ENCODE measurements around the gene NT5C1A.

NT5C1A gene

GRCh38 chr1:39668111-39668510, 3.8 kb downstream of the NT5C1A start:
- H3K4me2 ChIP-seq (ENCODE audit: low read length) = no peak overlapping the region
- no peak overlapping the region for H4K12ac ChIP-seq (ENCODE audit: low read depth, low read length)
- WGBS (ENCODE audit: extremely low coverage, insufficient coverage, insufficient read length) = no CpG with 5 or more reads among the region's 3 CpGs
- no peak overlapping the region for H2BK120ac ChIP-seq (ENCODE audit: insufficient read depth, low read length, poor library complexity)
- no peaks in the 10 kb centered on the region for H3K79me1 ChIP-seq (ENCODE audit: low read length)
- H4K91ac ChIP-seq (ENCODE audit: low read depth, low read length) = no peak overlapping the region
- no peak overlapping the region for H3K27ac ChIP-seq (ENCODE audit: low read depth, low read length)
- H3K14ac ChIP-seq (ENCODE audit: low read length) = no peak overlapping the region
- H4K8ac ChIP-seq (ENCODE audit: low read depth, low read length) = no peak overlapping the region
- H3K79me2 ChIP-seq (ENCODE audit: control insufficient read depth, insufficient read depth, low read length, poor library complexity) = no peaks in the 10 kb centered on the region
- peaks cover 0 to 4% of the 10 kb centered on the region in 2 experiments for H3K4me1 ChIP-seq (ENCODE audit: control insufficient read depth in 1 of 2, insufficient read depth in 2 of 2, low read length in 2 of 2)
- no peak overlapping the region for H3K23ac ChIP-seq (ENCODE audit: low read length)
- peak overlapping the region; percentile 15 for H3K4me3 ChIP-seq (ENCODE audit: low read depth, low read length)
- peaks cover 35% of the 10 kb centered on the region for H3K27me3 ChIP-seq (ENCODE audit: insufficient read depth, low read length)
- no peak overlapping the region for H2AK5ac ChIP-seq (ENCODE audit: low read length)
- no peak for DNase-seq
- H3K9ac ChIP-seq (ENCODE audit: low read length) = no peak overlapping the region
- H2BK5ac ChIP-seq (ENCODE audit: low read depth, low read length, poor library complexity) = no peak overlapping the region
- no peak overlapping the region for H2BK12ac ChIP-seq (ENCODE audit: low read length)
- H3K9me3 ChIP-seq (ENCODE audit: insufficient read depth, low read depth, low read length) = peaks cover 6% of the 10 kb centered on the region
- no peak overlapping the region for H3K4ac ChIP-seq (ENCODE audit: low read depth, low read length)
- H3K36me3 ChIP-seq (ENCODE audit: control insufficient read depth in 1 of 2, insufficient read depth in 2 of 2, low read length in 2 of 2) = no peaks in the 10 kb centered on the region
- no peak overlapping the region for H2AFZ ChIP-seq (ENCODE audit: insufficient read depth, low read length, poor library complexity)
- no peak overlapping the region for H3K18ac ChIP-seq (ENCODE audit: low read length)

DNA sequence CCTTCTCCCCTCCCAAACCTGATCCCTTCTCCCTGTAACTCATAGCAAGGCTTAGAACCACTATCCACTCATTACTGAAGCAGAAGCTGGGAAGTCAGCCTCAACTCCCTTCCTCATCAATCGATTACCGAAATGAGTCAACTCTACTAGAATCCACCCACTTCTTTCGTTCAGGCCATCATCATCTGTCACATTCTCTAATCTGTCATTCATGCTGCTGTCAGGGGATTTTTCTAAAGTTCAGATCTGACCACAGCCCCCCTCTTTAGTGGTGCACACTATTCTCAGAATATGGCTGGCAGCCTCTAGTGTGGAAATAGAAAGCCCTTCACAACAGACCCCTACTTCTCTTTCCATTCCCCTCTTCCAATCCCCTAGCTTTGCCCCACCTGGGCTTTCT, 5.1 kb downstream of the NT5C1A start:
- peaks cover 6% of the 10 kb centered on the region for H3K9me3 ChIP-seq (ENCODE audit: insufficient read depth, low read depth, low read length)
- no CpG with 5 or more reads among the region's 3 CpGs for WGBS (ENCODE audit: extremely low coverage, insufficient coverage, insufficient read length)

DNA sequence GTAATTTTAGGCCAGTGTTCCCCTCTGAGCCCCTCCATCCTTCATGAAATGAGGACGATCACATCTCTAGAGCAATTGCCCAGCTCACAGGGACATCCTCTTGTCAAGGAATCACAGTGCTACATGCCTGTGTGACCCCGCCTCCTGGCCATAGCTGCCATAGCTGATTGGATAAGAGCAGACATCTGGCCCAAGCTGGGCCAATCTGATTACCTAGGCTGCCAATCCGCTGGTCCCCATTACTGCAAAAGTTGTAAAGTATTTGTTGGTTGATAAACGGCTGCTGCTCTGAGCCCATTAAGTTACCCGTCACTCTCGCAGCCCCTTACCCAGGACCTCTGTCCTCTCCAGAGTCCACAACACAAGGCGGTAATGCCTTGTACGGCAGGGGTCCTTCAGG, 8.3 kb downstream of the NT5C1A start:
- Histone ChIP-seq H3K9me3 (ENCODE audit: insufficient read depth, low read depth, low read length) (peaks cover 6% of the 10 kb centered on the region), H3K27me3 (ENCODE audit: insufficient read depth, low read length) (peaks cover 10% of the 10 kb centered on the region), H3K9ac (ENCODE audit: low read length) (no peak overlapping the region), H3K36me3 (ENCODE audit: control insufficient read depth in 1 of 2, insufficient read depth in 2 of 2, low read length in 2 of 2) (no peaks in the 10 kb centered on the region), H3K27ac (ENCODE audit: low read depth, low read length) (no peak overlapping the region), H4K12ac (ENCODE audit: low read depth, low read length) (no peak overlapping the region), H3K79me2 (ENCODE audit: control insufficient read depth, insufficient read depth, low read length, poor library complexity) (no peaks in the 10 kb centered on the region), H3K4me2 (ENCODE audit: low read length) (no peak overlapping the region), H2BK5ac (ENCODE audit: low read depth, low read length, poor library complexity) (no peak overlapping the region), H3K18ac (ENCODE audit: low read length) (no peak overlapping the region), H4K8ac (ENCODE audit: low read depth, low read length) (no peak overlapping the region), H3K4ac (ENCODE audit: low read depth, low read length) (no peak overlapping the region), H2AFZ (ENCODE audit: insufficient read depth, low read length, poor library complexity) (no peak overlapping the region), H3K14ac (ENCODE audit: low read length) (no peak overlapping the region), H2AK5ac (ENCODE audit: low read length) (no peak overlapping the region), H4K91ac (ENCODE audit: low read depth, low read length) (no peak overlapping the region), H3K23ac (ENCODE audit: low read length) (no peak overlapping the region), H3K4me1 (ENCODE audit: control insufficient read depth in 1 of 2, insufficient read depth in 2 of 2, low read length in 2 of 2) (no peaks in the 10 kb centered on the region), H3K79me1 (ENCODE audit: low read length) (no peaks in the 10 kb centered on the region), H3K4me3 (ENCODE audit: low read depth, low read length) (no peak overlapping the region), H2BK12ac (ENCODE audit: low read length) (no peak overlapping the region), H2BK120ac (ENCODE audit: insufficient read depth, low read length, poor library complexity) (no peak overlapping the region)
- DNase-seq = no peak
- no CpG with 5 or more reads among the region's 8 CpGs for WGBS (ENCODE audit: extremely low coverage, insufficient coverage, insufficient read length)

More for the DNA sequence above, 5.1 kb downstream of the NT5C1A start:
- no peak for DNase-seq
- Histone ChIP-seq H2AFZ (ENCODE audit: insufficient read depth, low read length, poor library complexity) (no peak overlapping the region), H3K36me3 (ENCODE audit: control insufficient read depth in 1 of 2, insufficient read depth in 2 of 2, low read length in 2 of 2) (no peaks in the 10 kb centered on the region), H4K8ac (ENCODE audit: low read depth, low read length) (no peak overlapping the region), H3K4ac (ENCODE audit: low read depth, low read length) (no peak overlapping the region), H2BK120ac (ENCODE audit: insufficient read depth, low read length, poor library complexity) (no peak overlapping the region), H3K4me2 (ENCODE audit: low read length) (no peak overlapping the region), H3K23ac (ENCODE audit: low read length) (no peak overlapping the region), H2BK12ac (ENCODE audit: low read length) (no peak overlapping the region), H2BK5ac (ENCODE audit: low read depth, low read length, poor library complexity) (no peak overlapping the region), H3K4me3 (ENCODE audit: low read depth, low read length) (no peak overlapping the region), H4K91ac (ENCODE audit: low read depth, low read length) (no peak overlapping the region), H3K4me1 (ENCODE audit: control insufficient read depth in 1 of 2, insufficient read depth in 2 of 2, low read length in 2 of 2) (no peaks in the 10 kb centered on the region), H2AK5ac (ENCODE audit: low read length) (no peak overlapping the region), H3K18ac (ENCODE audit: low read length) (no peak overlapping the region), H3K79me1 (ENCODE audit: low read length) (no peaks in the 10 kb centered on the region), H3K27me3 (ENCODE audit: insufficient read depth, low read length) (peaks cover 26% of the 10 kb centered on the region), H3K14ac (ENCODE audit: low read length) (no peak overlapping the region), H3K79me2 (ENCODE audit: control insufficient read depth, insufficient read depth, low read length, poor library complexity) (no peaks in the 10 kb centered on the region), H3K27ac (ENCODE audit: low read depth, low read length) (no peak overlapping the region), H4K12ac (ENCODE audit: low read depth, low read length) (no peak overlapping the region), H3K9ac (ENCODE audit: low read length) (no peak overlapping the region)

GRCh38 chr1:39662861-39663260, 9.0 kb downstream of the NT5C1A start:
- no CpG with 5 or more reads among the region's 1 CpG for WGBS (ENCODE audit: extremely low coverage, insufficient coverage, insufficient read length)
- Histone ChIP-seq H3K9ac (ENCODE audit: low read length) (no peak overlapping the region), H3K4me2 (ENCODE audit: low read length) (no peak overlapping the region), H3K27ac (ENCODE audit: low read depth, low read length) (no peak overlapping the region), H3K18ac (ENCODE audit: low read length) (no peak overlapping the region), H3K9me3 (ENCODE audit: insufficient read depth, low read depth, low read length) (peaks cover 6% of the 10 kb centered on the region), H3K36me3 (ENCODE audit: control insufficient read depth in 1 of 2, insufficient read depth in 2 of 2, low read length in 2 of 2) (no peaks in the 10 kb centered on the region), H3K27me3 (ENCODE audit: insufficient read depth, low read length) (peaks cover 8% of the 10 kb centered on the region), H2AK5ac (ENCODE audit: low read length) (no peak overlapping the region), H4K91ac (ENCODE audit: low read depth, low read length) (no peak overlapping the region), H3K4ac (ENCODE audit: low read depth, low read length) (no peak overlapping the region), H3K79me2 (ENCODE audit: control insufficient read depth, insufficient read depth, low read length, poor library complexity) (no peaks in the 10 kb centered on the region), H2BK120ac (ENCODE audit: insufficient read depth, low read length, poor library complexity) (no peak overlapping the region), H3K4me3 (ENCODE audit: low read depth, low read length) (no peak overlapping the region), H2BK12ac (ENCODE audit: low read length) (no peak overlapping the region), H3K23ac (ENCODE audit: low read length) (no peak overlapping the region), H2AFZ (ENCODE audit: insufficient read depth, low read length, poor library complexity) (no peak overlapping the region), H2BK5ac (ENCODE audit: low read depth, low read length, poor library complexity) (no peak overlapping the region), H3K14ac (ENCODE audit: low read length) (no peak overlapping the region), H3K4me1 (ENCODE audit: control insufficient read depth in 1 of 2, insufficient read depth in 2 of 2, low read length in 2 of 2) (no peaks in the 10 kb centered on the region), H4K12ac (ENCODE audit: low read depth, low read length) (no peak overlapping the region), H4K8ac (ENCODE audit: low read depth, low read length) (no peak overlapping the region), H3K79me1 (ENCODE audit: low read length) (no peaks in the 10 kb centered on the region)
- no peak for DNase-seq
